Limb (tissue), 2 donors: ENCODE data around the gene SELENON.

Source experiments
- DNase-seq, 2 donors: peaks; one replicate each; pipeline ENCODE4 v3.0.0-alpha.2; 2016; ENCODE audit errors: extremely low spot score in 2 of 2

SELENON gene

DNA sequence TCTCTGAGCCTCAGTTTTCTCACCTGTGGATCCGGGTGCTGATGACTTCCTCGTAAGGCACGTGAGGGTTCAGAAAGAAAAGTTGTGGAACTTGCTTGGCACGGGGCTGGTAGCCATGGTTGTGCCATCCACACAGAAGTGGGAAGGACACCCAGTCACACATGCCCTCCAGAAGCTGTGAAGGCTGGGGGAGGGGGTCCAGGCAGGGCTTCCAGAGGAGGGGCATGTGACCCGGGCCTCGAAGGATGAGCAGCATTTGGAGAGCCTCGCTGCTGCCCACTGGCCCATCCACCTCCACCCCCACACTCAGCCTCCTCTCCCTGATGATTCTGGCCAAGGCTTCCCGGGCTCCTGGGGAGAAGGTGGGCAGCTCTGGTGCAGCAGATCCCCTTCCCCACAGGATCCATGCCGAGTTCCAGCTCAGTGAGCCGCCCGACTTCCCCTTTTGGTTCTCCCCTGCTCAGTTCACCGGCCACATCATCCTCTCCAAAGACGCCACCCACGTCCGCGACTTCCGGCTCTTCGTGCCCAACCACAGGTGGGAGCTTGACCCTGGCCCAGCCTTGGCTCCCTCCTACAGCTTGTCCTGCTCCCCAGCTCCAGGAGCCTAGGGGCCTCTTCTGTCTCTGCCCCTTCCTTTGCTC, 9.4 kb downstream of the SELENON start:
- no peak for DNase-seq

DNA sequence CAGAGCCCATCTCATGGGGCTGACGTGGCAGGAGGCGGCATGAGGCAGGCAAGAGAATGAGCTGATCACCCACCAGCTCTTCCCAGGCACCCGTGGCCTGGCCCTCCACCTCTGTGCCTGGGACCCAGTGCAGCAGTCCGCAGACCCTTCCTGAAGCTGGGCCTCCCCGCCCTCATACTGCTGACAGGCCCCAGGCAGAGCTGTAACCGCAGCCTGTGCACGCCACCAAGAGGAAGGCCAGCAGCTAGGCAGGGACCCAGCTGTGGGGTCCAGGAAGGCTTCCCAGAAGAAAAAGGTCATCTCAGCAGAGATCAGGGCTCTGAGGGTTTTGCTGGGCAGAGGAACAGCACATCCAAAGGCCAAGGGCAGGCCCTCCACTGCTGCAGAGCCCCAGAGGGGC, 9.9 kb downstream of the SELENON start:
- DNase-seq, result no peak

DNA sequence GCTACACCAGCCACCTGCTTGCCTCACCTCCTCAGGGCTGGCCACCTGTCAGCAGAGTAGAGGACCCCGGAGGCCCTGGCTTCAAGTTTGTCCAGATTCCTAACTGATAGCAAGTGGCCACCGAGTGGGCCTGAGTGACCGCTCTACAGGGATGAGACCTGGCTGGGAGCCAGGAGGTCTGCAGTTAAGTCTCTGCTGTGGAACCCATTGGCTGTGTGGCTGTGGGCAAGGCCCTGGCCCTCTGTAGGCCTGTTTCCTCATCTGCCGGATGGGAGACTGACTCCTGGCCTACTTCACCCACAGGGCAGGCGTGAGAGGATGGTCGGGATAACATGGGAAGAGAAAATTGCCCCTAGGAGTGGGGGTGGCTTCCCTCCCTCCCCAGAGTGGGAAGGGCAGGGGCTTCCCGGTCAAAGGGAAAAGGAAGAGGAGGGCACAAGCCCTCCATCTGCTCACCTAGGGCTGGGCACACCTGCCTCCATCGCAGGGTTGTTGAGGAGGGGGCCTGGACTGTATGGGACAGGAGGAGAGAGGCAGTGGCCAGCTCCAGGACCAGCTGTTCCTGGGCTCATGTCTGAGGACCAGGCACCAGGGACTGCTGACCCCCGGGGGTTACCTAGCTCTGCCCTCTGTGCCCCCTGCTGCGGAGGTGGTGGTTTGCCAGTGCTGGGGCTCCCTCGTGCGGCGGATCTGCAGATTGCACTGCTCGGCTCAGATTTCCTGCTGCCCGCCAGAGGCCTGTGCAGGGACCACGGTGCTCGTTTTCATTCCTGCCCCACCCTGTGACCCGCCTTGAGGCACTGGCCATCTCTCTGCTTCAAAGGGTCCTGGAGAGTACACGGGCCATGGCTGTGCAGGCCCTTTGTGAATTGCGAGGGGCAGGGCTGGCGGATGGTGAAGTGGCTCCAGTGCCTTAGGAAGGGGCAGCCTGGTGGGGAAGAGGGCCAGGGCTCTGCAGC, 10.6 kb downstream of the SELENON start:
- DNase-seq, result peak; percentile 36 to 87

DNA sequence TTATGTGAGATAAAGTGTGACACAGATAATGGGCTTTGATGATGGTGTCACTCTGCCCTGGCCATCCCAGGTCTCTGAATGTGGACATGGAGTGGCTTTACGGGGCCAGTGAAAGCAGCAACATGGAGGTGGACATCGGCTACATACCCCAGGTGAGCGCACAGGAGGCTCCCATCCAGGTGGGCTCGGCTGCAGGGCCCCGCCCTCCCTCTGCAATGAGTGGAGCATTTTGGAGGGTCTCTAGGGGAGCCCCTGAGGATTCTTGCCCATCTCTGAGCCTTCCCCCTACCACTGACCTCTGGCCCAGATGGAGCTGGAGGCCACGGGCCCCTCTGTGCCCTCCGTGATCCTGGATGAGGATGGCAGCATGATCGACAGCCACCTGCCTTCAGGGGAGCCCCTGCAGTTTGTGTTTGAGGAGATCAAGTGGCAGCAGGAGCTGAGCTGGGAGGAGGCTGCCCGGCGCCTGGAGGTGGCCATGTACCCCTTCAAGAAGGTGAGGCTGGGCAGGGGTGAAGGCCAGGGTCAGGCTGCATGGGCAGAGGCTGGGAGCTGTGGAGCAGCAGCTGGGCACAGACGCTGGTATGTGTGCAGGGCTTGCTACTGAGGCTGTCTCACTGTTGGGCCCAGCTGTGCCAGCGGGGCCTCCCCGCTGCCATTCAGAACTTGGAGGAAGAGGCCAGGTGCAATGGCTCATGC, 11.5 kb downstream of the SELENON start:
- DNase-seq, result no peak

DNA sequence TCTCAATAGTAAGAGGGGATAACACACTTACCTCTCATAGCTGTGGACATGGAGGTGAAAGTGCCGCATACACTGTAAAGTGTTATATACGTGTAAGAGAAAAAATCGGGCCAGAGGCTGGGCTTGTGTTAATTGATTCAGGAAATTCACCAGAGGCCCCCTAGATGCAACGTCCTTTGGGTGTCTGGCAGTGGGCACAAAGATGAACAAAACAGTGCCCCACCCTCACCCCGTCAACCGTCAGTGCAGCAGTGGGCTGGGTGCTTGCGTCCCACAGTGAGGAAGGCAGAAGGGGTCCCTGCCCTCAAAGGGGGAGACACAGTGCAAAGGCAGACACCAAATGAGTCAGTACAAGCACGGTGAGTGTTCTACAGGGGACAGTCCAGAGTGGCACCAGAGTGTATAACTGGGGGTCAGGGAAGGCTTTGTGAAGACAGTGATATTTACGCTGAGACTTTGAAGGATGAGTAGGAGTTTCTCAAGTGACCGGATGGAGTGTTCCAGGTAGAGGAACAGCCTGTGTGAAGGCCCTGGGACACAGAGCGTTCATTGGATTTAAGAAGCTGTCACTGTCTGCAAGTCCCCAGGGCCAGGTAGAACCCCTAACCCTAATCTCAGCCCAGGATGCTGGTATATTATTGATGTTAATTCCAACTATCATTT, 13.2 kb downstream of the SELENON start:
- no peak for DNase-seq

GRCh38 chr1:25813734-25814471, 13.9 kb downstream of the SELENON start:
- DNase-seq, result no peak

DNA sequence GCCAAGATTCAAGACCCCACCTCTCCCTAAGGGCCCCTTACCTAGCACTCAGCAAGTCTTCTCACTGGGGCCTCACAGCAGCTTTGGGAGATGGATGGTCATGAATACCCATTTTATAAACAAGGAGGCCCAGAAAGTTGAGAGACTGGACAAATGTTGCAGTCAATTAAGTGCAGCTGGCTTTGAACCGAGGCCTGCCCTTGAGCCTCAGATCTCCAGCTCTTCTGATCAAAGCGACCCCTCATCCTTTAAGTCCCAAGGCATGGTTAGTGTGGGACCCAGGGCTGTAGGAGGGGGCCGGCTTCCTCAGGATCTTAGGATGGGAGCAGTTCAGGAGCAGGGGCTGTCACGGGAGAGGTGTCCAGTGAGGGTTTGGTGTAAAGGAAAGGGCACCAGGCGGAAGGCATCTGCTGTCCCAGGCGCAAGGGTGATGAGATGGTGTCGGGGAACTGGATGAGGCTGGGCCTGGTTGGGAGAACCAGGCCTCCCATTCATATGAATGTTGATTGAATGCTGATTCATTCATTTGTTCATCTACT, 14.6 kb downstream of the SELENON start:
- DNase-seq, result no peak

DNA sequence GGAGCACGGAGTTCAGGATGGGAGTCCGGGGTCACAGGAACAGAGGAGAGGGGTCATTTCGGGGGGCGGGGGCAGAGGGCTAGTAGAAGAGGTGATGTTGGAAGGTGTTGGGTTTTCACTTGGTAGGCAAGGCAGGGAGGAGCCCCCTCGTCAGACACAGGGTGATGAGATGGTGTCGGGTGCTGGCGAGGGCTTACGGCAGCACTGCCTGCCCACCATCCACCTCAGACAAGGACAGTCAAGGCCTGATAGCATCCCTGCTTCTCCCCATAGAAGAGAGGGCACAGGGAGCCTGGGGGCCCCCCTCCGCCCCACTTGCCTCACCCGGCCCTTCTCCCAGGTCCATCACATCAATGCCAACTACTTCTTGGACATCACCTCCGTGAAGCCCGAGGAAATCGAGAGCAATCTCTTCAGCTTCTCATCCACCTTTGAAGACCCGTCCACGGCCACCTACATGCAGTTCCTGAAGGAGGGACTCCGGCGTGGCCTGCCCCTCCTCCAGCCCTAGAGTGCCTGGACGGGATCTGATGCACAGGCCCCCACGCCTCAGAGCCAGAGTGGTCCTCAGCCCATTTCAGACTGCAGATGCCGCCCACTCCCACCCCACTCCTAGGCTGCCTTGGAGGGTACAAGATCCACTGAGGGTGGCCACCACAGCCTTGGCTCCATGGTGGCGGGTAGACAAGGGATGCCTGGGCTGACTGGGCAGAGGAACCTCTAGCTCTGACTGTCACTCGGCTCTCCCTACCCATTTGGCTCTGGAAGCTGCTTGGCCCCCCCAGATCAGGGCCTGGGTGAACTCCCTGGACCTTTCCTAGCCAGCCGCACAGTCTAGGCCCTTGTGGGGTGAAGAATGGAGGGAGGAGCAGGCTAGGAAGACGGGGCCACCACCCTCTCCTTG, 15.5 kb downstream of the SELENON start:
- DNase-seq, result no peak

DNA sequence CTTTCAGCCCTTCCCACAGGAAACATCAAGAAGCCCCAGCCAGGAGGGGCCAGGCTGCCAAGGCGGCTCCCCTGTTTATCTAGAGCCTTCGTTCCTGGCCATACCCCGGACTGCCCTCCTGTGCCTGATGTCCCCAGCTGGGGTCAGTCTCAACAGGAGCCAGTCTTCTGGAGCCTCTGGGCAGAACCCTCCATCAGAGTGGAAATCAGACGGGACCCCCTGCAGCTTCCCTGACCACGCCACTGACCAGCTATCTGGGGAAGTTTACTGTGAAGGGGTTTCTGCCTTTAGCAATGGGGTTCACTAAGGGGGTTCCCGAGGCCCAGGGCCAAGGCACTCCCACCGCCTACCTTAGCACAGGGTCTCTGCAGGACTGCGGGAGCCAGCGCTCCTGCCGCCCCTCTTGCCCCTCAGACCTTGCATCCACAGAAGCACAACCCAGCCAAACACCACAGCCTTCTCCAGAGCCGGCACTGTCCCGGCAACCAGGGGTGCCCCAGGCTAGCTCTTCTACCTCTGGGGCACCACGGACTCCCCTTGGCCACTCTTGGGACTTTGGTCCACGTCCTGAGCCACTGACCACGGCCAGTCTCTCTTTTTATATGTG, 16.2 kb downstream of the SELENON start:
- peak in 1 of 2 donors; percentile 34 for DNase-seq

DNA sequence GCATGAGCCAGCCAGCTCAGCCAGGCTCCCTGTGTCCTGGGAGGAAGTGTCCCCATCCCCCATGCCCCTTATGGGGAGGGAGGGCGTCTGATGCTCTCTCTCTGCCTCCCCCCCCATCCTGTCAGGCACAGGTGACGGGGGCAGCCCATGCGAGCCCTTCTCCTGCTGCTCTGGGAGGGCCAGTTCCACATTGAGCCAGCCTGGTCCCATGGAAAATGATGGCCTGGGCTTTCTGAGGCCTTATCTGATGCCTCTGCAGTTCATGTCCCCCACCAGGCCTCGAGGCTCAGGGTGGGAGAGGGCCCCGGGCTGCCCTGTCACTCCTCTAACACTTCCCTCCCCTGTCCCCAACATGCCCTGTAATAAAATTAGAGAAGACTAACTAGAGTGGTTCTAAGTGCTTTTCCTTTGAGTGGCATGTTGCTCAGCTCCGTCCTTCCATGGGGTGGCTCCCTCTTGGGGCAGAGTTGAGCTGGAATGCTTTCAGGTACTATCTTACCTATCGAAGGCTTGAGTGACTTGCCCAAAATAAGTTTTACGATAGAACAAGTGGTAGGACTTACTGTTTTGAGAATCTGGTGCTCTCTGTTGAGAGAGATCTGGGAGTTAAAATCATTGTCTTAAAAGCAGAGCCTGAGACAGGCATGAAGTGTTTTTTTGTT, 18.0 kb downstream of the SELENON start:
- no peak for DNase-seq

- DNase-seq, result no peak
Measured at GRCh38 chr1:25818569-25818968, 18.6 kb downstream of the SELENON start.

- peak; percentile 81 to 92 for DNase-seq
Measured at GRCh38 chr1:25819491-25820246, 19.7 kb downstream of the SELENON start, which contains the start of gene MTFR1L. Gene MTFR1L (plus strand): TSS chr1:25819954. CDS start chr1:25823105, 3,151 bp downstream.

GRCh38 chr1:25820247-25821111, 20.5 kb downstream of the SELENON start:
- DNase-seq, result no peak

DNA sequence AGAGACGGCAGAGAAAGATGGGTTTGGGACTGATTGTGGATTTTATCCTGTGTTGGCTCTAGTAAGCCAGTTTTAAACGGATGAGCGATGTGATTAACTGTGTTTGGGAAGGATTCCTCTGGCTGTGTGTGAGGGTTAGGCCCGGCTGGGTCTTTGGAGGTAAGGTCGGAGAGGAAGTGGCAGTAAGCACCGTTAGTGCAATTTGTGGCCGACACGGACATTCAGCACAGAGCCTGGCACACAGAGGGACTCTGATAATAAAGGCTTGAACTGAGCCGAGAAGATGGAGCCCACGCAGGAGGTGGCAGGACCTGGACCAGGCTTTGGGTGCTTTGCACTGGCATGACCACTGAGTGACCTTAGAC, 21.1 kb downstream of the SELENON start:
- DNase-seq, result no peak

GRCh38 chr1:25821630-25822091, 21.7 kb downstream of the SELENON start:
- DNase-seq, result no peak

DNA sequence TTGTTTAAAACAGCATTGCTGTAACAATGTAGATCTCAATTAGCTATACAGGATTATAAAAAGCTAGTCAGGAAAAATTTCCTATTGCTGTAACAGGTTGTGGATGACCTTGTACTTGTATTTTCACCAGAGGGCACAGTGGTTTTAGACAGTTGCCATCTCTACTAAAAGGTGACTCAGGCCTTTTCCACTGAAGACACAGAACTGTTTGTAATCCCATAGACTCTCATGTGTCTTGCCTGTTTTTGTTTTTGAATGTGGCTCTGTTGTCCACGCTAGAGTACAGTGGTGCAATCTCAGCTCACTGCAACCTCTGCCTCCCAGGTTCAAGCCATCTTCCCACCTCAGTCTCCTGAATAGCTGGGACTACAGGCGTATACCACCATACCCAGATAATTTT, 25.6 kb downstream of the SELENON start:
- DNase-seq, result no peak

DNA sequence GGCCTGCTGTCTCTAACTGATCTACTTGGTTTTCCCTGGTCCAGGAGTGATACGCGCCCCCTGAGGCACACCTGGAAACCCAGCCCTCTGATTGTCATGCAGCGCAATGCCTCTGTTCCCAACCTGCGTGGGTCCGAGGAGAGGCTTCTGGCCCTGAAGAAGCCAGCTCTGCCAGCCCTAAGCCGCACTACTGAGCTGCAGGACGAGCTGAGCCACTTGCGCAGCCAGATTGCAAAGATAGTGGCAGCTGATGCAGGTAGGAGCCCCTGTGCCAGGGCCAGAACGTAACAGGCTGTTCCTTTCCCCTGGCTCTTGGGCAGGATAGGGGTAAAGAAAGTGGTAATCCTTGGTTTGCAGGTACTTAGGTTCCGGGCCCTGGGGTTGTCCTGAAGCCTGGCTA, 26.6 kb downstream of the SELENON start:
- no peak for DNase-seq
